Measurements from ENCODE around the gene TRIM54. TPM values are rescaled to one million over a fixed set of nuclear protein-coding genes. Genes with fewer than 3 reads are reported as not detected.
"Not testable (repeated sequence)": the region's sequence is repeated elsewhere in the genome, so short reads cannot be mapped to it uniquely, and the experiment has no call there.

The TRIM54 gene
- total RNA-seq, 1 donor from 2014 or later: not detected

DNA sequence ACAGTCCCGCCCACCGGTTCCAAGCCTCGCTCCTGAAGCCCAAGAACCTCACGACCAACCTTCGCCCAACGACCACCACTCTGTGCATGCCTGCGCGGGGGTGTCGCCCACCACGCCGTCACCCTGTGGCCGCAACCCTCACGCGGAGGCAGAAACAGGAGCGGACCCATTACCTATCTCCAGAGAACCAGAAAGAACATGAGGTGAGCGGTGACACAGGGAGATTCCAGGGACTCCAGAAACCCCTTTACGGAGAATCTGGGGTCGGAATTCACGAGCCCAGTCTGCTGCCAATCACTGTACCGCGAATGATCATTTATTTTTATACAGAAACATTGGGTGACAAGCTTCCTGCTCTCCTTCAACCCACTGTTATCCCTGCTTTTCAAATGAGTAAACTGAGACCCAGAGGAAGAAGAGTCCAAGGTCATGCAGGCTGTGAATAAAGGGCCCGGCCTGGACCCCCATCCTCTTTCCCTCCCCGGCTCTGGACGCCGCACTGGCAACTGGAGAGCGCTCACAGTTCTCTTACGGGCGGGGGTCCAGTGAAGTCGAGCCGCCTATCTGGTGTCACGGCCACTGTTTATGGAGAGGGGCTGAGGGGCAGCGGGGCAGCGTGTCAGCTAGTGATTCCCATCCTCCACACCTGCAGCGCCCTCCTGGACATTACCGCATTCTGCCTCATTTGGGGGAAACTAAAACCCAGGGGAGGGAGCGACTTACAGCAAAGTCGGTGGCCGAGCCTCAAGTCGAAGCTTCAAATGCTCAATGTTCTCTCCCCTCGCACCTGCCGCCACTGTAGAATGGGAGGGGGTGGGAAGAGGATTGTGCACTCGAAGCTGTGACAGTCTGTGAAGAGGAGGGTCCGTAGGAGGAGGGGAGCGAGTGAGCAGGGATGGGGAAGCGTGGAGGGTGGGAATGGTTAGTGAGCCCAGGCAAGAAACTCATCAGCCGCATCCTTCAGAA is 18.7 kb upstream of the TRIM54 start:
- H3K4me1 Mint-ChIP-seq (ENCODE audit: unreplicated experiment): peaks cover 25% of the 10 kb centered on the region
- H3K27me3 Mint-ChIP-seq (ENCODE audit: unreplicated experiment): peaks cover 47% of the 10 kb centered on the region
- no peaks in the 10 kb centered on the region for H3K9me3 Mint-ChIP-seq (ENCODE audit: unreplicated experiment)
- no peaks in the 10 kb centered on the region for H3K36me3 Mint-ChIP-seq (ENCODE audit: unreplicated experiment)
- TF ChIP-seq, protein P1, sequence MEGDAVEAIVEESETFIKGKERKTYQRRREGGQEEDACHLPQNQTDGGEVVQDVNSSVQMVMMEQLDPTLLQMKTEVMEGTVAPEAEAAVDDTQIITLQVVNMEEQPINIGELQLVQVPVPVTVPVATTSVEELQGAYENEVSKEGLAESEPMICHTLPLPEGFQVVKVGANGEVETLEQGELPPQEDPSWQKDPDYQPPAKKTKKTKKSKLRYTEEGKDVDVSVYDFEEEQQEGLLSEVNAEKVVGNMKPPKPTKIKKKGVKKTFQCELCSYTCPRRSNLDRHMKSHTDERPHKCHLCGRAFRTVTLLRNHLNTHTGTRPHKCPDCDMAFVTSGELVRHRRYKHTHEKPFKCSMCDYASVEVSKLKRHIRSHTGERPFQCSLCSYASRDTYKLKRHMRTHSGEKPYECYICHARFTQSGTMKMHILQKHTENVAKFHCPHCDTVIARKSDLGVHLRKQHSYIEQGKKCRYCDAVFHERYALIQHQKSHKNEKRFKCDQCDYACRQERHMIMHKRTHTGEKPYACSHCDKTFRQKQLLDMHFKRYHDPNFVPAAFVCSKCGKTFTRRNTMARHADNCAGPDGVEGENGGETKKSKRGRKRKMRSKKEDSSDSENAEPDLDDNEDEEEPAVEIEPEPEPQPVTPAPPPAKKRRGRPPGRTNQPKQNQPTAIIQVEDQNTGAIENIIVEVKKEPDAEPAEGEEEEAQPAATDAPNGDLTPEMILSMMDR (IDR thresholded peaks at IDR 0.05): no peak
- peak overlapping the region; percentile 75 for H3K4me3 Mint-ChIP-seq (ENCODE audit: unreplicated experiment)
- no peak for DNase-seq (ENCODE audit: extremely low spot score, unreplicated experiment)
- H3K27ac Mint-ChIP-seq (ENCODE audit: unreplicated experiment): no peak overlapping the region

DNA sequence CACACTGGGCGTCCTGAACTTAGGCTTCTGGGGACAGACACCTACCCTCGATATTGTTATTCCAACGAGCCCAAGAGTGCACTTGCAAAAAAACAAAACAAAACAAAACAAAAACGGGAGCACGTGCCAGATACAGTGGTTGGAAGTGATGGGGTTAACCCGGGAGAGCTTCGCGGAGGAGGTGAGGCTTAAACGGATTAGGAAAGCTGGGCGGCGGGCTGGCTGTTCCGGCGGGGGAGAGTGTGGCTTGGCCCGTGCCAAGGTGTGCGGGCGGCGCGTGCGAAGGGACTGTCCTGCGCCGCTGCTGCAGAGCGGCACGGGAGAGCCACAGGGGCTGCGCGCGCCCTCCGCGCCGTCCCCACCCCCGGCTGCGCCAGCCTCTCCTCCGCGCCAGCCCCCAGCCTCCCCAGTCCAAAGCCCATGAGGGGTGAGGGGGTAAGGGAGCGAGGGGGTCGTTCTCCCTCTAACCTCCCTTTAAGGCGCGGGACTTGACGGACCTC is 17.9 kb upstream of the TRIM54 start:
- Mint-ChIP-seq H3K27me3 (ENCODE audit: unreplicated experiment) (peaks cover 42% of the 10 kb centered on the region), H3K9me3 (ENCODE audit: unreplicated experiment) (no peaks in the 10 kb centered on the region), H3K36me3 (ENCODE audit: unreplicated experiment) (no peaks in the 10 kb centered on the region), H3K4me3 (ENCODE audit: unreplicated experiment) (peak overlapping the region; percentile 75), H3K4me1 (ENCODE audit: unreplicated experiment) (peaks cover 25% of the 10 kb centered on the region), H3K27ac (ENCODE audit: unreplicated experiment) (no peak overlapping the region)
- no peak for DNase-seq (ENCODE audit: extremely low spot score, unreplicated experiment)
- TF ChIP-seq, protein P1 (IDR thresholded peaks at IDR 0.05): no peak

DNA sequence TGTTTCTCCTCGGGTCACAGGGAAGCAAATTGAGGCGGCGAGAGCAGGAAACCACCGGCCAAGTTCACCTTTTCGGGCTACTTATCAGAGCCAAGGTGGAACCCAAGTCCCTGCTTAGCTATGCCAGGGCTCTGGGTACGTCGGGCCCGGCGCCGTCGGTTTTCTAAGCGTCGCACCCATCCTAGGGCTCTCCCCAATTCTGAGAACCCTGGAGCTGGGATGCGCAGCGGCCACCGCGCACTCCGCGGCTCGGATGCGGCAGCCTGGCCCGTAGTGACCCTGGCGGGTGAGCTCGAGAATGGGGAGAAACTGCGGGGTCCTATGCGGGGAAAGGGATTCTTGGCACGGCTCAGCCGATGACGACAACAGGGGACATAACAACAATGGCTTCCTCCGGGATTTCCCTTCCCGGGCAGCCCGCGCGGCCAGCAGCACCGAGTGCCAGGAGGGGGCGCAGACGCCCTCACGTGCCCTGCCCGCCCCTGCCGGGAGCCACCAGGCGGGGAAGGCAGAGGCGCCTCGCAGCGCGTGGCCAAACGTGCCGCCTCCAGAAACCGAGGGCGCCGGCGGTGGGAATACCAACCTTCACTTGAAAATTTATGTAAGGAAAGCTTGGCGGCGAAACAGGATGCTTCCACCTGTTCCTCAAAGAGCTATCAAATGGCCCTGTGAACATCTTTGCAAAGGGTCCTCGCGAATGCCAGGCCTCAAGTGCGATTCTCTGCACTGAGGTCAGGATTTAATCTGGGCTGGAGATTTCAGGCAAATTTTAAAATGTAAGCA is 17.3 kb upstream of the TRIM54 start:
- Mint-ChIP-seq H3K9me3 (ENCODE audit: unreplicated experiment) (no peaks in the 10 kb centered on the region), H3K36me3 (ENCODE audit: unreplicated experiment) (no peaks in the 10 kb centered on the region), H3K4me1 (ENCODE audit: unreplicated experiment) (peaks cover 25% of the 10 kb centered on the region), H3K27ac (ENCODE audit: unreplicated experiment) (no peak overlapping the region), H3K27me3 (ENCODE audit: unreplicated experiment) (peaks cover 42% of the 10 kb centered on the region), H3K4me3 (ENCODE audit: unreplicated experiment) (peak overlapping the region; percentile 74)
- DNase-seq (ENCODE audit: extremely low spot score, unreplicated experiment): peak; percentile 90
- TF ChIP-seq, protein P1 (IDR thresholded peaks at IDR 0.05): peak; percentile 69

DNA sequence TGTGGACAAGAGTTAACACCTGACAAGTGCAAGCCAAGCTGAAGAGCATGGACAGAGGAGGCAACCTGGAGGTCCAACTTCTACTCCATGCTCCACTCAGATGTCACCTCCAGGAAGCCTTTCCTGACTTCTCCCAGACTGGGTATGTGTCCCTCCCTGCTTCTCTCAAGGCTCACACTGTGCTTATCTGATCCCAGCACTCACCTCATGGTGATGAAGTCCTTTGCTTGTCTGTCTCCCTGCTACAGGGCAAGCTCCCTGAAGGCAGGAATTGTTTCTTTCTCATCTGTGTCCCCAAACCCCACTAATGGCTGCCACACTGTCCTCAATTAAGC is 16.7 kb upstream of the TRIM54 start:
- DNase-seq (ENCODE audit: extremely low spot score, unreplicated experiment): no peak
- Mint-ChIP-seq H3K36me3 (ENCODE audit: unreplicated experiment) (no peaks in the 10 kb centered on the region), H3K27me3 (ENCODE audit: unreplicated experiment) (peaks cover 42% of the 10 kb centered on the region), H3K27ac (ENCODE audit: unreplicated experiment) (no peak overlapping the region), H3K4me3 (ENCODE audit: unreplicated experiment) (peak overlapping the region; percentile 15), H3K9me3 (ENCODE audit: unreplicated experiment) (no peaks in the 10 kb centered on the region), H3K4me1 (ENCODE audit: unreplicated experiment) (peaks cover 25% of the 10 kb centered on the region)
- TF ChIP-seq, protein P1 (IDR thresholded peaks at IDR 0.05): no peak

DNA sequence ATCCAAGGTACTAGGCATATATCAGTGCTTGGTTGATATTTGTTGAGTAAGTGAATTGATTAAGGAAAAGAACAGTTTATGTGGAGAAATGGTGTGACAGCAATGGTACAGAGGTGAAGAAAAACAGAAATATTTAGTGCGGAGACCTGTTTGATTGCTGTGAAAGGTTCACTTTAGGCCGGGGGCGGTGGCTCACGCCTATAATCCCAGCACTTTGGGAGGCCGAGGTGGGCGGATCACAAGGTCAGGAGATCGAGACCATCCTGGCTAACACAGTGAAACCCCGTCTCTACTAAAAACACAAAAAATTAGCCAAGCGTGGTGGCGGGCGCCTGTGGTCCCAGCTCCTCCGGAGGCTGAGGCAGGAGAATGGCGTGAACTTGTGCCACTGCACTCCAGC is 13.9 kb upstream of the TRIM54 start:
- Mint-ChIP-seq H3K27me3 (ENCODE audit: unreplicated experiment) (peaks cover 39% of the 10 kb centered on the region), H3K4me1 (ENCODE audit: unreplicated experiment) (peaks cover 14% of the 10 kb centered on the region)
- not testable (repeated sequence) for H3K4me3 Mint-ChIP-seq (ENCODE audit: unreplicated experiment); H3K27ac Mint-ChIP-seq (ENCODE audit: unreplicated experiment); DNase-seq (ENCODE audit: extremely low spot score, unreplicated experiment); H3K9me3 Mint-ChIP-seq (ENCODE audit: unreplicated experiment); H3K36me3 Mint-ChIP-seq (ENCODE audit: unreplicated experiment)
